A172 (cell line): ENCODE results near the gene BLOC1S3. TPM values are rescaled to one million over a fixed set of nuclear protein-coding genes. Genes with fewer than 3 reads are reported as not detected.

Experiments used
- DNase-seq: peaks from one replicate; pipeline ENCODE4 v3.0.0-alpha.2; 2015; ENCODE audit warnings: low spot score
- total RNA-seq: library from RNA; depleted of rRNA; stranded (reverse); fragments of >200 nt; shearing (Covaris generic); gene quantifications from 2 replicates; pipeline ENCODE4 v1.2.3, GENCODE V29; 2014

The BLOC1S3 gene
- total RNA-seq, 1 experiment from 2014 or later, result 0.19 TPM

GRCh38 chr19:45146251-45146650, 32.3 kb upstream of the BLOC1S3 start:
- no peak for DNase-seq

- DNase-seq, result no peak
Observed at GRCh38 chr19:45146741-45147205, 31.8 kb upstream of the BLOC1S3 start.

- no peak for DNase-seq
Observed at GRCh38 chr19:45147835-45148676, 30.5 kb upstream of the BLOC1S3 start.

- no peak for DNase-seq
Observed at GRCh38 chr19:45149129-45149528, 29.5 kb upstream of the BLOC1S3 start.

GRCh38 chr19:45150180-45150579, 28.4 kb upstream of the BLOC1S3 start:
- DNase-seq, result no peak

- no peak for DNase-seq
Observed at GRCh38 chr19:45150751-45151281, 27.8 kb upstream of the BLOC1S3 start.

- no peak for DNase-seq
Observed at GRCh38 chr19:45151320-45151719, 27.3 kb upstream of the BLOC1S3 start.

- no peak for DNase-seq
Observed at GRCh38 chr19:45151821-45152503, 26.6 kb upstream of the BLOC1S3 start.

GRCh38 chr19:45152504-45153338, 25.9 kb upstream of the BLOC1S3 start:
- DNase-seq, result no peak

GRCh38 chr19:45153339-45154063, 25.1 kb upstream of the BLOC1S3 start:
- DNase-seq, result no peak

- peak; percentile 78 for DNase-seq
Observed at GRCh38 chr19:45154064-45154827, 24.3 kb upstream of the BLOC1S3 start.

GRCh38 chr19:45156011-45156630, 22.5 kb upstream of the BLOC1S3 start:
- DNase-seq, result no peak

- DNase-seq, result no peak
Observed at GRCh38 chr19:45156751-45157150, 21.8 kb upstream of the BLOC1S3 start.

GRCh38 chr19:45158503-45159209, 19.9 kb upstream of the BLOC1S3 start:
- DNase-seq, result no peak

- no peak for DNase-seq
Observed at GRCh38 chr19:45159210-45159970, 19.2 kb upstream of the BLOC1S3 start.

GRCh38 chr19:45159971-45160324, 18.6 kb upstream of the BLOC1S3 start:
- DNase-seq, result no peak

GRCh38 chr19:45160870-45161737, 17.5 kb upstream of the BLOC1S3 start, which contains the start of gene NKPD1:
Gene NKPD1, minus strand, starts transcription at chr19:45160982. Its CDS starts 832 bp downstream, at chr19:45160150.
- DNase-seq, result no peak
